GM12864 (cell line): ENCODE data around the gene LCE6A.
A peak's percentile ranks its signal among the peaks of the same experiment; 100 is the strongest.

Experiments used
- DNase-seq: peaks from one replicate; pipeline ENCODE4 v3.0.0-alpha.2; 2011; ENCODE audit warnings: low read depth
- H3K4me3 ChIP-seq: 2 replicates; pipeline ENCODE4 v1.5.1; 2011; ENCODE audit warnings: mild to moderate bottlenecking, low read depth, low read length, control low read depth
- TF ChIP-seq, protein P1 (sequence below): IDR thresholded peaks from 2 replicates; pipeline ENCODE4 v1.5.1; 2011; ENCODE audit warnings: low read depth, mild to moderate bottlenecking, moderate library complexity, low read length, control low read depth, inconsistent platforms; ENCODE audit errors: missing control alignments

The LCE6A gene

DNA sequence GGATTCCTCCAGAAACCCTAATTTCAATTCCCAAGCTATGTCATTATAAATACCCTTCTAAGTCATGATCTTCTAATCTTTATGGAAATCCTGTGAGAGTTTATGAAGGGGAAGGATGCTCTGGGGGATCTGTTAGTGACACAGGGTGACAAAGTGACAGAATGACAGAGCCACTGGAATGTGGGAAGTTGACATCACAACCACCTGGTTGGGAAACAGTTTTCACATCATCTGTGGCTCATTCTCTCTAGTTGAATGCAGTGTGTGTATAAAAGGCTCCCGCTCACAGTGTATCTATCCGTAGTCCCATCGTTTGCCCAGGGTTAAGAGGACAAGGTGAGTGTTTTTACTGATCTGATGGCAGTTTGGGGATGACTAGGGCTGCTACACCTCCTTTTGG lies 17.0 kb downstream of the LCE6A start, which contains the start of gene LCE7A:
Gene LCE7A, plus strand, starts transcription at position 301 of the 400 bp plus-strand sequence. CDS start 702 bp downstream, outside the sequence.
- no peak within 1 kb of the TSS for H3K4me3 ChIP-seq
- TF ChIP-seq, protein P1, sequence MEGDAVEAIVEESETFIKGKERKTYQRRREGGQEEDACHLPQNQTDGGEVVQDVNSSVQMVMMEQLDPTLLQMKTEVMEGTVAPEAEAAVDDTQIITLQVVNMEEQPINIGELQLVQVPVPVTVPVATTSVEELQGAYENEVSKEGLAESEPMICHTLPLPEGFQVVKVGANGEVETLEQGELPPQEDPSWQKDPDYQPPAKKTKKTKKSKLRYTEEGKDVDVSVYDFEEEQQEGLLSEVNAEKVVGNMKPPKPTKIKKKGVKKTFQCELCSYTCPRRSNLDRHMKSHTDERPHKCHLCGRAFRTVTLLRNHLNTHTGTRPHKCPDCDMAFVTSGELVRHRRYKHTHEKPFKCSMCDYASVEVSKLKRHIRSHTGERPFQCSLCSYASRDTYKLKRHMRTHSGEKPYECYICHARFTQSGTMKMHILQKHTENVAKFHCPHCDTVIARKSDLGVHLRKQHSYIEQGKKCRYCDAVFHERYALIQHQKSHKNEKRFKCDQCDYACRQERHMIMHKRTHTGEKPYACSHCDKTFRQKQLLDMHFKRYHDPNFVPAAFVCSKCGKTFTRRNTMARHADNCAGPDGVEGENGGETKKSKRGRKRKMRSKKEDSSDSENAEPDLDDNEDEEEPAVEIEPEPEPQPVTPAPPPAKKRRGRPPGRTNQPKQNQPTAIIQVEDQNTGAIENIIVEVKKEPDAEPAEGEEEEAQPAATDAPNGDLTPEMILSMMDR, result no peak
- DNase-seq, result no peak

DNA sequence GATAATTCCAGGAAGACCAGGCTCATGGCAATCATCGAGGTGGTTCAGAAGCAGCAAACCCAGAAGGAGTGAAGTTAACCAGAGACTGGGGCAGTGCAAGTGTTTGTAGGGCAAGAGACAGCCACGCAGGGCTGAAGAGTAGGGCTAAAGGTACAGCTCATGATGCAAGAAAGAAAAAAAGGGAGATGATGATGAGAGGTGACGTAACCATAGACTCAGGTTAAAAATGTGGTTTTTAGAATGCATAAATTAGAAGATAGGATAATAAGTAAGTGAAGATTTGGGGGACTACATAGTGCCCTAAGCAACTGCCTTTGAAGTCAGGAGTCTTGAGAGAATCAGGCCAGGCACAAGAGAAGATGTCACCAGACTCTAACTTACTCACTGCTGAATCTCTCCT lies 17.5 kb downstream of the LCE6A start:
- DNase-seq, result no peak
- no peak overlapping the region for H3K4me3 ChIP-seq
- TF ChIP-seq, protein P1, result no peak

DNA sequence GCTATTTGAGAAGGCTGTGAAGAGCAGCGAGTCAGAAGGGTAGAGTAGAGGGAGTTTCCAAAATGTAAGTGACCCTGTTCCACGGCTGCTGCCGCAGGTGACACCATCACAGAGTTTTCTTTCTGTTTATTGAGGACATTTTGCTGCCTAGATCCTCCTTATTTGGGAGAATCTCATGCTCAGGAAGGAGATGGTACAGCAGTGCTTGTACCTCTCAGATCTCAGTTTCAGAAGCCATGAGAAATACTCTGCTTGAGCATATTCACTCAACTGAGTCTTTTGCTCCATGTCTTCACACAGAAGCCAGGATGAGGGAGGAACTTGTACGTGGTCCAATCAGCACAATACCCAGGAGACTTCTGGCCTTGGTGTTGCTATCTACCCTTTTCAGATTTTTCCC lies 18.7 kb downstream of the LCE6A start:
- TF ChIP-seq, protein P1, result no peak
- no peak overlapping the region for H3K4me3 ChIP-seq

DNA sequence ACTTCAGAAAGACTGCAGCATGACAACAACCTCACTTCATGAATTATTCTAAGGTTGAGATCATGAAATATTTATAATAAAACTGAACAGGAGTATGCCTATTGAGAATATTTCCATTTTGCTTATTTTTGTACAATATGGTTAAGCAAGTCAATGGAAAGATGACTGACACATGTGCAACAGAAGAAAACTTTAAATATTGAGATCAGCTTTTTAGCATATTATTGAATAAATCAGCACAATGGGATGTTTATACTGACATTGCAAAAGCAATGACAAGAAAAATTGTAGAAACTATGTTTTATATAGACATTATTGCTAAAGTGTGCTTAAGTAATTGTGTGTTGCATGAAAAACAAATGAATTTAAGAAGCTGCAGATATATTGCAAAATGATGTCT lies 21.8 kb downstream of the LCE6A start:
- TF ChIP-seq, protein P1, result no peak
- DNase-seq, result no peak
- H3K4me3 ChIP-seq, result no peak overlapping the region

More for the DNA sequence above, 18.7 kb downstream of the LCE6A start:
- DNase-seq, result no peak

DNA sequence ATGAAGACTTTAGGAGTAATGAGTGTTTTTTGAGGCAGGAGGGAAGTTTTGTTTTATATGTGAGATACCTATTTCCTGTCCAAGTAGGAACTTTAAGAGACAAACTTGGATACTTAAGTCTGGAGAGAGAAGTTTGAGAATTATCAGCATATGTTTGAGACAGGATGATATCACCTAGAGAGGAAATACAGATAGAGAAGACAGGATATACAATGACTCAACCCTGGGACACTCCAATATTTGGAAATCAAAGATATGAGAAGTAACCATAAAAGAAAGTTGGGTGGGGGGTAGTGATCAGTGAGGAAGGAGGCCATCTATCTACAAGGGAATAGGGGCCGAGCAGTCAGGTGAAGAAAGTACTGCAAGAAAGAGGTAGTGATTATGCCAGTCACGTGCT lies 23.7 kb downstream of the LCE6A start:
- H3K4me3 ChIP-seq, result no peak overlapping the region
- DNase-seq, result no peak
- TF ChIP-seq, protein P1, result no peak

DNA sequence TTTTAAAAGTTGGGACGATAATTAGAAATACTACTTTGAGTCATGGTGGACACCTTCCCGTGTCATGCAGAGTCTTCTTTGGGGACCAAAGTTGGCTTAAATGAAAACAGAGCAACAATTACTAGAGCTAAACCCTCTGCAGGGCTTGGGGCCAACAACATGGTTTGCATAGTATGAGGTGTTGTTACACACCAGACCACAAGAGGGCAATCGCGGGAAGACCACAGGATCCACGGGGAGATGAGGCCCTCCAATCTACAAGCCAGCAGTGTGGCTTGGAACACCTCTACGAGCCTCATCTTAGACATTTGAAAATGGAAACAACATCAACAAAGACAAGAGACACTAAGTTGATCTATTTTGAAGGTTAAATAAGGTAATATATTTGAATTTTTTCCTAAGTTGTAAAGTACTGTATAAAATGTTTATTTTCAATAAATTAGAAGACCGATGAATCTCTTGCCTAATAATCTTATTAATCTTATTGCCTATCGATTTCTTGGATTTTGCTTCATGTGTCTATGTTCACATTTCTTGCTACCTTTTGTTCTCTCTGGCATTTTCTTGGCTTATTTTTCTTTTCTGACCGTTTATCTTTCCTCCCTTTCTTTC lies 27.3 kb downstream of the LCE6A start:
- peak; percentile 18 for DNase-seq
- no peak overlapping the region for H3K4me3 ChIP-seq
- TF ChIP-seq, protein P1, result peak; percentile 79
